Measurements from ENCODE around the gene YPEL2.

The YPEL2 gene

GRCh38 chr17:59418732-59419166, 87.3 kb downstream of the YPEL2 start:
- Histone ChIP-seq H3K36me3 (replicated peaks; ENCODE audit: low read depth, low read length) (no peaks in the 10 kb centered on the region), H3K79me2 (ENCODE audit: low read length) (no peaks in the 10 kb centered on the region), H3K27me3 (ENCODE audit: low read depth, low read length) (no peaks in the 10 kb centered on the region), H4K20me1 (ENCODE audit: insufficient read depth, low read length) (no peaks in the 10 kb centered on the region), H3K9me3 (ENCODE audit: insufficient read depth, low read length) (no peaks in the 10 kb centered on the region), H3K4me2 (ENCODE audit: low read length) (no peak overlapping the region), H3K4me3 (ENCODE audit: low read length) (no peak overlapping the region), H3K4me1 (ENCODE audit: low read length) (peaks cover 5% of the 10 kb centered on the region), H3K9ac (ENCODE audit: low read length) (no peak overlapping the region), H3K27ac (ENCODE audit: low read length) (no peak overlapping the region), H2AFZ (ENCODE audit: low read depth, low read length) (no peak overlapping the region)
- TF ChIP-seq CTCF (IDR thresholded peaks at IDR 0.05; ENCODE audit: low read depth, low read length) = no peak

GRCh38 chr17:59420901-59421300, 89.4 kb downstream of the YPEL2 start:
- peaks cover 12% of the 10 kb centered on the region for H3K4me1 ChIP-seq (ENCODE audit: low read length)
- H3K27me3 ChIP-seq (ENCODE audit: low read depth, low read length) = no peaks in the 10 kb centered on the region
- H3K36me3 ChIP-seq (replicated peaks; ENCODE audit: low read depth, low read length) = no peaks in the 10 kb centered on the region
- no peak overlapping the region for H3K27ac ChIP-seq (ENCODE audit: low read length)
- no peak for TF ChIP-seq EZH2phosphoT487 (IDR thresholded peaks at IDR 0.05; ENCODE audit: low read depth)
- no peak for TF ChIP-seq CTCF (IDR thresholded peaks at IDR 0.05; ENCODE audit: low read depth, low read length)
- H4K20me1 ChIP-seq (ENCODE audit: insufficient read depth, low read length) = no peaks in the 10 kb centered on the region
- H3K4me2 ChIP-seq (ENCODE audit: low read length) = no peak overlapping the region
- H3K9ac ChIP-seq (ENCODE audit: low read length) = no peak overlapping the region
- H3K79me2 ChIP-seq (ENCODE audit: low read length) = no peaks in the 10 kb centered on the region
- no peak overlapping the region for H2AFZ ChIP-seq (ENCODE audit: low read depth, low read length)
- H3K4me3 ChIP-seq (ENCODE audit: low read length) = no peak overlapping the region
- no peaks in the 10 kb centered on the region for H3K9me3 ChIP-seq (ENCODE audit: insufficient read depth, low read length)

- H2AFZ ChIP-seq (ENCODE audit: low read depth, low read length) = no peak overlapping the region
- H3K27ac ChIP-seq (ENCODE audit: low read length) = no peak overlapping the region
- no peak overlapping the region for H3K4me3 ChIP-seq (ENCODE audit: low read length)
- TF ChIP-seq EZH2phosphoT487 (IDR thresholded peaks at IDR 0.05; ENCODE audit: low read depth) (no peak), CTCF (IDR thresholded peaks at IDR 0.05; ENCODE audit: low read depth, low read length) (no peak)
- no peaks in the 10 kb centered on the region for H3K36me3 ChIP-seq (replicated peaks; ENCODE audit: low read depth, low read length)
- no peak overlapping the region for H3K9ac ChIP-seq (ENCODE audit: low read length)
- H3K4me1 ChIP-seq (ENCODE audit: low read length) = peaks cover 12% of the 10 kb centered on the region
- no peaks in the 10 kb centered on the region for H3K79me2 ChIP-seq (ENCODE audit: low read length)
- H3K27me3 ChIP-seq (ENCODE audit: low read depth, low read length) = no peaks in the 10 kb centered on the region
- H3K9me3 ChIP-seq (ENCODE audit: insufficient read depth, low read length) = no peaks in the 10 kb centered on the region
- H4K20me1 ChIP-seq (ENCODE audit: insufficient read depth, low read length) = no peaks in the 10 kb centered on the region
- H3K4me2 ChIP-seq (ENCODE audit: low read length) = no peak overlapping the region
Measured at GRCh38 chr17:59421722-59422121, 90.3 kb downstream of the YPEL2 start.

GRCh38 chr17:59423137-59423724, 91.8 kb downstream of the YPEL2 start:
- Histone ChIP-seq H3K9ac (ENCODE audit: low read length) (no peak overlapping the region), H3K9me3 (ENCODE audit: insufficient read depth, low read length) (no peaks in the 10 kb centered on the region), H3K27ac (ENCODE audit: low read length) (no peak overlapping the region), H4K20me1 (ENCODE audit: insufficient read depth, low read length) (no peaks in the 10 kb centered on the region), H3K4me1 (ENCODE audit: low read length) (peaks cover 21% of the 10 kb centered on the region), H3K79me2 (ENCODE audit: low read length) (no peaks in the 10 kb centered on the region), H3K27me3 (ENCODE audit: low read depth, low read length) (no peaks in the 10 kb centered on the region), H3K36me3 (replicated peaks; ENCODE audit: low read depth, low read length) (no peaks in the 10 kb centered on the region), H3K4me3 (ENCODE audit: low read length) (no peak overlapping the region), H2AFZ (ENCODE audit: low read depth, low read length) (no peak overlapping the region), H3K4me2 (ENCODE audit: low read length) (no peak overlapping the region)
- TF ChIP-seq EZH2phosphoT487 (IDR thresholded peaks at IDR 0.05; ENCODE audit: low read depth) (no peak), CTCF (IDR thresholded peaks at IDR 0.05; ENCODE audit: low read depth, low read length) (no peak)

Data from OCI-LY3 (cell line).